ENCODE data around the gene TK2. TPM values are rescaled to one million over a fixed set of nuclear protein-coding genes. Genes with fewer than 3 reads are reported as not detected.

TK2 gene
- polyA plus RNA-seq, 3 donors, result 29.8 to 38.9 (median 32.4) TPM

GRCh38 chr16:66543541-66543940, 6.4 kb downstream of the TK2 start:
- Mint-ChIP-seq H3K4me3 (peak overlapping the region in 1 of 2 donors; percentile 37), H3K36me3 (peaks cover 64 to 81% of the 10 kb centered on the region in 2 donors), H3K27ac (peak overlapping the region; percentile 72 to 98 (median 94)), H3K9me3 (no peaks in the 10 kb centered on the region), H3K27me3 (ENCODE audit: low read depth in 3 of 3) (peaks cover 0 to 2% (median 0%) of the 10 kb centered on the region in 3 donors), H3K4me1 (peaks cover 63% of the 10 kb centered on the region)
- H3K9ac ChIP-seq (ENCODE audit: insufficient read depth, low read length, poor library complexity, severe bottlenecking), result no peak overlapping the region
- peaks cover 15% of the 10 kb centered on the region for H3K79me2 ChIP-seq (ENCODE audit: insufficient read depth, low read length)
- no peaks in the 10 kb centered on the region for H3K27me3 ChIP-seq (ENCODE audit: control insufficient read depth in 2 of 2, insufficient read depth in 2 of 2, low read length in 2 of 2)
- no peak for DNase-seq
- peaks cover 22 to 40% of the 10 kb centered on the region in 2 donors for H3K36me3 ChIP-seq (replicated peaks in 1 of 2; ENCODE audit: control insufficient read depth in 1 of 2, insufficient read depth in 2 of 2, low read length in 2 of 2)
- H3K4me2 ChIP-seq (replicated peaks; ENCODE audit: extremely low read depth, low read length, poor library complexity, severe bottlenecking), result peak overlapping the region; percentile 23
- H3K27ac ChIP-seq (ENCODE audit: low read depth in 1 of 2, low read length in 2 of 2), result peak overlapping the region; percentile 70 to 78
- TF ChIP-seq CTCF (IDR thresholded peaks at IDR 0.05), result no peak
- intact Hi-C loops (cut with micrococcal nuclease), result no loop called here
- peak overlapping the region in 1 of 3 experiments; percentile 9 for H3K4me3 ChIP-seq (replicated peaks in 1 of 3; ENCODE audit: low read depth in 2 of 3, low read length in 3 of 3)
- H3K4me1 ChIP-seq (ENCODE audit: control insufficient read depth in 1 of 2, insufficient read depth in 2 of 2, low read length in 2 of 2), result peaks cover 43 to 44% of the 10 kb centered on the region in 2 donors
- 94% methylated on average over 2 of the region's 6 CpGs for WGBS (ENCODE audit: insufficient coverage)
- H3K9me3 ChIP-seq (replicated peaks in 1 of 2; ENCODE audit: control insufficient read depth in 1 of 2, insufficient read depth in 1 of 2, low read length in 2 of 2), result no peaks in the 10 kb centered on the region
- H4K20me1 ChIP-seq (ENCODE audit: insufficient read depth, low read length), result no peaks in the 10 kb centered on the region
- peak overlapping the region; percentile 55 for H2AFZ ChIP-seq (ENCODE audit: insufficient read depth, low read depth, low read length, poor library complexity, severe bottlenecking)

GRCh38 chr16:66542396-66542795, 7.5 kb downstream of the TK2 start:
- DNase-seq, result no peak
- no peak for TF ChIP-seq CTCF (IDR thresholded peaks at IDR 0.05)
- Mint-ChIP-seq H3K27ac (peak overlapping the region in 1 of 7 donors; percentile 22), H3K36me3 (peaks cover 71 to 83% of the 10 kb centered on the region in 2 donors), H3K4me3 (no peak overlapping the region), H3K4me1 (peaks cover 52% of the 10 kb centered on the region), H3K27me3 (ENCODE audit: low read depth in 3 of 3) (peaks cover 0 to 2% (median 0%) of the 10 kb centered on the region in 3 donors), H3K9me3 (no peaks in the 10 kb centered on the region)
- WGBS (ENCODE audit: insufficient coverage), result no CpG with 5 or more reads among the region's 3 CpGs
- H3K9ac ChIP-seq (ENCODE audit: insufficient read depth, low read length, poor library complexity, severe bottlenecking), result no peak overlapping the region
- H3K4me2 ChIP-seq (replicated peaks; ENCODE audit: extremely low read depth, low read length, poor library complexity, severe bottlenecking), result no peak overlapping the region
- no peak overlapping the region for H3K4me3 ChIP-seq (replicated peaks in 1 of 3; ENCODE audit: low read depth in 2 of 3, low read length in 3 of 3)
- H3K27me3 ChIP-seq (ENCODE audit: control insufficient read depth in 2 of 2, insufficient read depth in 2 of 2, low read length in 2 of 2), result no peaks in the 10 kb centered on the region
- H3K36me3 ChIP-seq (replicated peaks in 1 of 2; ENCODE audit: control insufficient read depth in 1 of 2, insufficient read depth in 2 of 2, low read length in 2 of 2), result peaks cover 30 to 52% of the 10 kb centered on the region in 2 donors
- H3K9me3 ChIP-seq (replicated peaks in 1 of 2; ENCODE audit: control insufficient read depth in 1 of 2, insufficient read depth in 1 of 2, low read length in 2 of 2), result no peaks in the 10 kb centered on the region
- peaks cover 32% of the 10 kb centered on the region in 2 donors for H3K4me1 ChIP-seq (ENCODE audit: control insufficient read depth in 1 of 2, insufficient read depth in 2 of 2, low read length in 2 of 2)
- no peaks in the 10 kb centered on the region for H4K20me1 ChIP-seq (ENCODE audit: insufficient read depth, low read length)
- H3K79me2 ChIP-seq (ENCODE audit: insufficient read depth, low read length), result peaks cover 8% of the 10 kb centered on the region
- H3K27ac ChIP-seq (ENCODE audit: low read depth in 1 of 2, low read length in 2 of 2), result no peak overlapping the region
- intact Hi-C loops (cut with micrococcal nuclease), result no loop called here
- H2AFZ ChIP-seq (ENCODE audit: insufficient read depth, low read depth, low read length, poor library complexity, severe bottlenecking), result no peak overlapping the region

All from CD14-positive monocyte (primary cell).